HG02763 (cell line): ENCODE data around the gene RILPL1.
"Not testable (repeated sequence)": the region's sequence is repeated elsewhere in the genome, so short reads cannot be mapped to it uniquely, and the experiment has no call there.

Experiments
- ATAC-seq: cut with Tn5 transposase; IDR thresholded peaks from one replicate; pipeline ENCODE4 v1.9.1; 2021; ENCODE audit warnings: mild to moderate bottlenecking, moderate library complexity; ENCODE audit not compliant: unreplicated experiment

The RILPL1 gene

GRCh38 chr12:123531091-123531490, 2.4 kb downstream of the RILPL1 start:
- no peak for ATAC-seq

- ATAC-seq, result no peak
Measured at GRCh38 chr12:123530668-123531067, 2.9 kb downstream of the RILPL1 start.

- ATAC-seq, result no peak
Measured at GRCh38 chr12:123529686-123530085, 3.8 kb downstream of the RILPL1 start.

- no peak for ATAC-seq
Measured at GRCh38 chr12:123528858-123529257, 4.7 kb downstream of the RILPL1 start.

- ATAC-seq, result no peak
Measured at GRCh38 chr12:123526542-123527080, 6.9 kb downstream of the RILPL1 start.

- ATAC-seq, result no peak
Measured at GRCh38 chr12:123524378-123524777, 9.1 kb downstream of the RILPL1 start.

GRCh38 chr12:123523518-123523917, 10.0 kb downstream of the RILPL1 start:
- ATAC-seq, result no peak

- ATAC-seq, result no peak
Measured at GRCh38 chr12:123522164-123522563, 11.4 kb downstream of the RILPL1 start.

- ATAC-seq, result no peak
Measured at GRCh38 chr12:123520567-123521474, 12.7 kb downstream of the RILPL1 start.

- ATAC-seq, result no peak
Measured at GRCh38 chr12:123519141-123520001, 14.1 kb downstream of the RILPL1 start.

GRCh38 chr12:123516216-123516780, 17.2 kb downstream of the RILPL1 start:
- no peak for ATAC-seq

GRCh38 chr12:123514582-123515221, 18.8 kb downstream of the RILPL1 start:
- not testable (repeated sequence) for ATAC-seq

GRCh38 chr12:123513805-123514204, 19.7 kb downstream of the RILPL1 start:
- no peak for ATAC-seq

- no peak for ATAC-seq
Measured at GRCh38 chr12:123512838-123513665, 20.5 kb downstream of the RILPL1 start.

- ATAC-seq, result no peak
Measured at GRCh38 chr12:123506843-123507236, 26.7 kb downstream of the RILPL1 start.

- no peak for ATAC-seq
Measured at GRCh38 chr12:123506059-123506842, 27.3 kb downstream of the RILPL1 start.

GRCh38 chr12:123502163-123502704, 31.3 kb downstream of the RILPL1 start:
- ATAC-seq, result no peak

- ATAC-seq, result no peak
Measured at GRCh38 chr12:123499332-123499731, 34.2 kb downstream of the RILPL1 start.
